Measurements from ENCODE around the gene DDX11.
"Not testable (repeated sequence)": the region's sequence is repeated elsewhere in the genome, so short reads cannot be mapped to it uniquely, and the experiment has no call there.

DDX11 gene

DNA sequence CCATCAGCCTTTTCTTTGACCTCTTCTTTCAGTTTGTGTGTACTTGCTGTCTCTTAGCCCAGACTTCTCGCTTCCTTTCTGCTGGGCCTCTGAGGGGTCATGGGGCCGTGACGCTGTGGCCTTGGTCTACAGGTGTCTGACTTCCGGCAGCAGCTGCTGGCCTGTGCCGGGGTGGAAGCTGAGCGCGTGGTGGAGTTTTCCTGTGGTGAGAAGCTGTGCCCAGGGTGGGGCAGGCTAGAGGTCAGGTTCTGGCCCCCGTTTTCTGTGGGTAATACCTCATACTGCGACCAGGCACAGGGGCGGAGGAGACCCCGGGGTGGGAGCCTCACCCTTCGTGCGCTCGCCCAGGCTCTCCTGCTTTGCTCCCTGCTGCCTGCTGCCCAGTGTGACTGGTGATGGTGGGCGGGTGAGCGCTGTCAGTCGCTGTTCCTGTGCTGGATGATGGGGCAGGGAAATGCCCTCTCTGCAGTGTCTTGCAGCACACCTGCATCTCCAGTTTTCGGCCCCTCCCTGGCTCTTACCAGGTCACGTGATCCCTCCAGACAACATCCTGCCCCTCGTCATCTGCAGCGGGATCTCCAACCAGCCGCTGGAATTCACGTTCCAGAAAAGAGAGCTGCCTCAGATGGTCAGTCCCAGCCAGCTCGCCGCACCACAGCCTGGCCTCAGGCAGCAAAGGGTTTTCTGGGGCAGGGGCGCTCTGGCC, 27.0 kb downstream of the DDX11 start:
- not testable (repeated sequence) for DNase-seq

DNA sequence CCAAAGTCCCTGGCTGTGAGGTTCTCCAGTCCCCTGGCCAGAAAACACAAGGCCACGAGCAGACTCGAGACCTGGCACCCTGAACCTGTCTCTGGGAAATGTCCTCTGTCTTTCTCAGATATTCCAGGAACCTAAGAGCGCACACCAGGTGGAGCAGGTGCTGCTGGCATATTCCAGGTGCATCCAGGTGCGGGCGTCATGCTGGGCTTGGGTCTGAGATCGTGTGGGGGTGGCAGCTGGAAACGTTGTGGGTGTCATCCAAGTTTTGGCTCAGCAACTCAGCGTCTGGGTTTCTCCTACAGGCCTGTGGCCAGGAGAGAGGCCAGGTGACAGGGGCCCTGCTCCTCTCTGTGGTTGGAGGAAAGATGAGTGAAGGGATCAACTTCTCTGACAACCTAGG, 28.5 kb downstream of the DDX11 start:
- not testable (repeated sequence) for DNase-seq

GRCh38 chr12:31102596-31102995, 28.9 kb downstream of the DDX11 start:
- not testable (repeated sequence) for DNase-seq

- DNase-seq: peak; percentile 67
Measured at GRCh38 chr12:31103561-31103975, 29.9 kb downstream of the DDX11 start.

DNA sequence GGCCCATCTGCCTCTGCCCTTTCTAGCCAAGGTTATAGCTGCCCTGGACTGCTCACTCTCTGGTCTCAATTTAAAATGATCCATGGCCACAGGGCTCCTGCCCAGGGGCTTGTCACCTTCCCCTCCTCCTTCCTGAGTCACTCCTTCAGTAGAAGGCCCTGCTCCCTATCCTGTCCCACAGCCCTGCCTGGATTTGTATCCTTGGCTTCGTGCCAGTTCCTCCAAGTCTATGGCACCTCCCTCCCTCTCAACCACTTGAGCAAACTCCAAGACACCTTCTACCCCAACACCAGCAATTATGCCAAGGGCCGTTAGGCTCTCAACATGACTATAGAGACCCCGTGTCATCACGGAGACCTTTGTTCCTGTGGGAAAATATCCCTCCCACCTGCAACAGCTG, 30.6 kb downstream of the DDX11 start:
- not testable (repeated sequence) for DNase-seq

DNA sequence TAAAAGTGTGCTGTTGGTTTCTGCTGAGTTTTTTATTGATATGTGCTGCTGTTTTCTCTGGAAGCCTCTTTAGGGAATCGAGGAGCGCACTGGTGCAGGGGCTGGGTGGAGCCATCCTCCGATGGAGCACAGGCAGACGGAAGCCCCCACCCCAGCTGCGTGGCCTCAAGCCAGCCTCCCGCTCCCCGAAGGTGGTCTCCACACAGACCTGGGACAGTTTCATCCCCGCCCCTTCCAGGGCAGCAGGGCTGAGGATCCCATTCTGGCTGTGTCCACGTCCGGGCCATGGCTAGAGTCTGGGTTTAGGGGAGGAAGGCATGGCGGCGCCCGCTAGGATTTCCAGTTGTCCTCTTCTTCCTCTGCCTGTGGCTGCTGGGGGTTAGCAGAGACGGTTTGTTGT, 31.1 kb downstream of the DDX11 start:
- not testable (repeated sequence) for DNase-seq

DNA sequence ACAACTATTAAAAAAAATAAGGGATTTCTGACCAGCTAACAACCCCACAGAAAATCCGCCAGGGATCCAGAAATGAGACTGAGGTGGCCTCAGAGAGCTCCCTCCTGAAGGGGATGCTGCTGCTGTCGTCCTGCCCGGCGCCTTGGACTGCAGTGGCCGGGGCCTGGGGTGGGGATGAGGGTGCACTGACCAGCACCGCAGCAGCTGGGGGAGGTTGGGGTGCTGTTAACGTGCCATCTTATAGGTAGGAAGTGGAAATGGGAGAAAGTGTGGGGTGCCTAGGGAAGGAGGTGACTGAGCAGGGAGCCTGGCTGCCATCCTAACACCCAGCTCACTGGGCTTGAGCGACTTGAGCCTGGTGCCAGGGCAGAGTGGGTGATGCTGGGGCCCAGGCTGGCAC, 32.0 kb downstream of the DDX11 start:
- no peak for DNase-seq

DNA sequence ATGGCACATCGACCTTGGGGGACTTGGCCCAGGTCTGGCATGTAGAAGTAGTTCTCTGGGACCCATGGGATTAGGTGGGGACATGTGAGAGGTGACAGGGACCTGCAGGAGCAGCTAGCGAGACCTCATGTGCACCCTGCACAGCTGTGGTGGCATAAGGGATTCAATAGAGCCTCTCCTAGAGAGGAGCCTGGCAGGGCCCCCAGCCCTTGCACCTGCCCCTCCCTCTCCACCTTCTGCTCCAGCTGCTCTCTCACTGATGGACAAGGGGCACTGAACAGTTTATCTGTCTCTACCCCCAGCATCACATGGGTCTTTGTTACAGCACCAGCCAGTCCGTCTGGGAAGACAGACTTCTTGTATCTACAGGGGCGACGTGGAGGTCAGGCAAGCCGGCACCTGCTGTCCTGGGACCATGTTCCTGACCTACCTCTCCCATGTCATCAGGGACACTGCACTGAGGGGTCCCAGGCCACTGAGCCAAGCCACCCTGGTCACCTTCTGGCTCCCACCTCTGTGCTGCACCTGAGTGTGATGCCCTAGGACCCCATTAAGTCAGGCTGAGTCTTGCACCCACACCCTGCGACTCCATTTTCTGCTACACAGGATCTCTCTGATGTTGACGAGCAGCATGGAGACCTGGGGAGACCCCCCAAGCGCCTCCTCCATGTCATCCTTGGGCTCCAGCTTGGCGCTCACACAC, 32.6 kb downstream of the DDX11 start:
- DNase-seq: no peak

GRCh38 chr12:31109773-31110172, 36.1 kb downstream of the DDX11 start:
- DNase-seq: not testable (repeated sequence)

- not testable (repeated sequence) for DNase-seq
Measured at GRCh38 chr12:31110263-31110662, 36.6 kb downstream of the DDX11 start.

- DNase-seq: not testable (repeated sequence)
Measured at GRCh38 chr12:31115092-31115601, 41.5 kb downstream of the DDX11 start.

DNA sequence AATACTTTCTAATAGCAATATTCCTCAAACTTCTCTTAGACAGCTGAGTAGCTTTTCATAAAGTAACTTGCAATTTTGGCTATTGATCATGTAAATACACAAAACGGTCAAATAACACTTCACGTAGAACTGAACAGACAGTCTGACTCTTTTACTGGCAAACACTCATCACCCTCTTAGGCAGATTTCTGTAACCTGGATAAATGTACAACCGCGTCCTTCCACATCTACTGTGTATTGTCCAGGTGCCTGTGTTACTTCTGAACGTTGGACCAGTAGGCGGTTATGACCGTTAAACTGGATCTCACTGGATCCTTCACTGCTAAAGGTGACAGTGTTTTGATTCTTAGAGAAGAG, 43.2 kb downstream of the DDX11 start:
- DNase-seq: not testable (repeated sequence)

- peak; percentile 62 for DNase-seq
Measured at GRCh38 chr12:31117203-31118011, 43.7 kb downstream of the DDX11 start.

DNA sequence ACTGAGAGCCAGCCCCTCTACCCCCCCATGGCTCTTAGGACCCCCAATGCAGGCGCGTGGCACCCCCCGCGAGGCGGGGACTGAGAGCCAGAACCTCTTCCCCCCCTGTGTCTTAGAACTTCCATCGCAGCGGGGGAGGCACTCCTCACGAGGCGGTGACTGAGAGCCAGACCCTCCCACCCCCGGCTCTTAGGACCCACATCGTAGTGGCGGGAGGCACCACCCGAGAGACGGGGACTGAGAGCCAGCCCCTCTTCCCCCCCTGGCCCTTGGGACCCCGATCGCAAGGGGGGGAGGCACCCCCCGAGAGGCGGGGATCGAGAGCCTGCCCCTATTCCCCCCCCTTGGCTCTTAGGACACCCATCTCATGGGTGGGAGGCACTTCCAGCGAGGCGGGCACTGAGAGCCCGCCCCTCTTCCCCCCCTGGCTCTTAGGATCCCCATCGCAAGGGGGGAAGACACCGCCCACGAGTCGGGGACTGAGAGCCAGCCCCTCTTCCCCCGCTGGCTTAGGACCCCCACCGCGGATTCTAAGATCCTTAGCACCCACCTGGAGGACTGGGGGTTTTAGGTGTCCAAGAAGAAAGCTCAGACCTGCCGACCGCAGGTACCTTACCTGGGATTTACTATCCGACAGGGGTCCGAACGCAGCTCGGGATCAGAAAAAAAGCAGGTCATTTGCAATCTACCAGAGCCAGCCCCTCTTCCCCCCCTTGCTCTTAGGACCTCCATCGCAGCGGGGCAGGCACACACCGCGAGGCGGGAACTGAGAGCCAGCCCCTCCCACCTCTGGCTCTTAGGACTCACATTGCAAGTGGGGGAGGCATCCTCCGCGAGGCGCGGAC, 44.9 kb downstream of the DDX11 start:
- DNase-seq: peak; percentile 86

DNA sequence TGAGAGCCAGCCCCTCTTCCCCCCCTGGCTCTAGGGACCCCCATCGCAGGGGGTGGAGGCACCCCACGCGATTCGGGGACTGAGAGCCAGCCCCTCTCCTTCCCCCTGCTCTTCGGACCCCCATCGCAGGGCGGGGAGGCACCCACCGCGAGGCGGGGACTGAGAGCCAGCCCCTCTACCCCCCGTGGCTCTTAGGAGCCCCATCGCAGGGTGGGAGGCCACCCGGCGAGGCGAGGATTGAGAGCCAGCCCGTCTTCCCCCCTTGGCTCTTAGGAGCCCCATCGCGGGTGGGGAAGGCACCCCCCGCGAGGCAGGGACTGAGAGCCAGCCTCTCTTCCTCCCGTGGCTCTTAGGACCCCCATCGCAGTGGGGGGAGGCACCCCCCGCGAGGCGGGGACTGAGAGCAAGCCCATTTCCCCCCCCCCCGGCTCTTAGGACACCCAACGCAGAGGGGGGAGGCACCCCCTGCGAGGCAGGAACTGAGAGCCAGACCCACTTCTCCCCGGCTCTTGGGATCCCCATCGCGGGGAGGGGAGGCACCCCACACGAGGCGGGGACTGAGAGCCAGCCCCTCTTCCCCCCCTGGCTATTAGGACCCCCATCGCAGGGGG, 45.6 kb downstream of the DDX11 start:
- no peak for DNase-seq

GRCh38 chr12:31119803-31120211, 46.1 kb downstream of the DDX11 start:
- no peak for DNase-seq

DNA sequence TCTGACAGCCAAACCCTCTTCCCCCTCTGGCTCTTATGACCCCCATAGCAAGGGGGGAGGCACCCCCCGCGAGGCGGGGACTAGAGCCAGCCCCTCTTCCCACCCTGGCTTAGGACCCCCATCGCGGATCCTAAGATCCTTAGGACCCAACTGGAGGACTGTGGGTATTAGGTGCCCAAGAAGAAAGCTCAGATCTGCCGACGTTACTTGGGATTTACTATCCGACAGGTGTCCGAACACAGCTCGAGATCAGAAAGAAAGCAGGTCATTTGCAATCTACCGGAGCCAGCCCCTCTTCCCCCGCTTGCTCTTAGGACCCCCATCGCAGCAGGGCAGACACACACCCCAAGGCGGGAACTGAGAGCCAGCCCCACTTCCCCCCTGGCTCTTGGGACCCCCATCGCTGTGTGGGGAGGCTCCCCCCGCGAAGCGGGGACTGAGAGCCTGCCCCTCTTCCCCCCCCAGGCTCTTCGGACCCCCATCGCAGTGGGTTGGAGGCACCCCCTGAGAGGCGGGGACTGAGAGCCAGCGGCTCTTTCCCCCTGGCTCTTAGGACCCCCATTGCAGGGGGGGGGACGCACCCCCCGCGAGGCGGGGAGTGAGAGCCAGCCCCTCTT, 46.8 kb downstream of the DDX11 start:
- DNase-seq: no peak

- not testable (repeated sequence) for DNase-seq
Measured at GRCh38 chr12:31121022-31121728, 47.5 kb downstream of the DDX11 start.

GRCh38 chr12:31122481-31122880, 48.8 kb downstream of the DDX11 start:
- no peak for DNase-seq

- DNase-seq: not testable (repeated sequence)
Measured at GRCh38 chr12:31124158-31124557, 50.5 kb downstream of the DDX11 start.

- DNase-seq: not testable (repeated sequence)
Measured at GRCh38 chr12:31125171-31125570, 51.5 kb downstream of the DDX11 start.

Data from NCI-H2107 (cell line).